Thymus (tissue), 11 donors: Measurements from ENCODE around the gene PICK1. TPM values are rescaled to one million over a fixed set of nuclear protein-coding genes. Genes with fewer than 3 reads are reported as not detected.

Experiments
- DNase-seq, 9 donors: peaks; one replicate each; pipeline ENCODE4 v3.0.0-alpha.2; 2013; ENCODE audit warnings: low spot score in 9 of 9, low read depth in 6 of 9, missing footprints in 1 of 9
- H3K27ac ChIP-seq, 2 donors: one replicate each; pipeline ENCODE4 v1.5.1; 2013; ENCODE audit warnings: control low read depth in 1 of 2, low read depth in 1 of 2, low read length in 1 of 2, mild to moderate bottlenecking in 1 of 2, moderate library complexity in 1 of 2
- H3K27me3 ChIP-seq, 2 donors: one replicate each; pipeline ENCODE4 v1.5.1; 2013; ENCODE audit warnings: low read length in 1 of 2; ENCODE audit not compliant: control insufficient read depth in 2 of 2, insufficient read depth in 1 of 2
- H3K36me3 ChIP-seq, 2 donors: one replicate each; pipeline ENCODE4 v1.5.1; 2013; ENCODE audit warnings: low read length in 1 of 2, mild to moderate bottlenecking in 1 of 2, moderate library complexity in 1 of 2; ENCODE audit not compliant: control insufficient read depth in 2 of 2, insufficient read depth in 2 of 2
- H3K4me1 ChIP-seq, 2 donors: one replicate each; pipeline ENCODE4 v1.5.1; 2013; ENCODE audit warnings: low read length in 2 of 2; ENCODE audit not compliant: control insufficient read depth in 2 of 2, insufficient read depth in 2 of 2
- H3K4me3 ChIP-seq, 2 donors: one replicate each; pipeline ENCODE4 v1.5.1; 2013; ENCODE audit warnings: low read length in 2 of 2, control low read depth in 1 of 2, mild to moderate bottlenecking in 1 of 2
- H3K9me3 ChIP-seq, 2 donors: one replicate each; pipeline ENCODE4 v1.5.1; 2013; ENCODE audit warnings: low read length in 1 of 2, mild to moderate bottlenecking in 1 of 2; ENCODE audit not compliant: control insufficient read depth in 2 of 2, insufficient read depth in 1 of 2
- WGBS: extraction: QIAGEN DNeasy Blood & Tissue Kit; methylation state at CpG from one replicate; pipeline ENCODE4 v1.1.7; 2013; 5-methylcytosine and 5-hydroxymethylcytosine counted together
- polyA plus RNA-seq: library from polyadenylated mRNA; stranded (reverse); fragments of 200-250 nt; gene quantifications from one replicate; pipeline ENCODE4 v1.2.3, GENCODE V29; 2013
- total RNA-seq: library from RNA; stranded (reverse); fragments of 120-200 nt; gene quantifications from one replicate; pipeline ENCODE4 v1.2.4, GENCODE V29; 2013
- donor health status: healthy.

PICK1 gene
- total and polyA plus RNA-seq, 2 donors = 11.2 to 24.1 TPM

DNA sequence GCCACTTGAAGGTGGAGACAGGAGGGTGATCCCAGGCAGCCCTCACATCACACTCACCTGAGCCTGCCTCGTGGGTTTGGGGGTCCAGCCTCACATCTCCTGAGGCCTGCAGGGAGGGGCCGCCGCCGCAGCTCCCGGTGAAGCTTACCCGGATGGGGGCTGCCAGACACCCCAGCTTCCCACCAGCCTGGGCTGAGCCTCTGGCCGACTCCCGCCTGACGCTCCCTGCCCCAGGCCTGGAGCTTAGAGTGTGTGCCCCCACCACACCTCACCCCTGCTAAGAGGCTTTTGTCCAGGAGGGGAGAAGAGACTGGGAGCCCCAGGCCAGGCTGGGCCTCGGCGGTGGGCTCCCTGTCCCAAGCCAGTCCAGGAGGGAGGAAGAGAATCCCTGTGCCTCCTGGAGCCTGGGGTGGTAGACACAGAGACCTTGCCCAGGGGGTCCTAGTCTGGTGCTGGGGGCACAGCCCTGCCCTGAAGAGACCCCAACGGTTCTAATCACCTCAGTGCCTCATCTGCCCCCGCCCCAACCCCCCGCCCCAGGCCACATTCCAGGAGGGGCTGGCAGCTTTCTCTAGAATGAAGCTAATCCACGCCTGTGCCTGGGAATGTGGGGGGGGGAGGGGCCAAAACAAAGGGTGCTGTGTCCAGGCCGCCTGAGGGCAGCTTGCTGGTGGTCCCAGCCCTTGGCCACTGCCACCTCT is 26.9 kb downstream of the PICK1 start, which contains the start of gene SLC16A8:
SLC16A8 (minus strand) TSS at position 254 of the 701 bp plus-strand sequence. CDS start 1,311 bp downstream, outside the sequence.
- peaks cover 0 to 5% of the 10 kb centered on the region in 2 donors for H3K36me3 ChIP-seq
- H3K4me1 ChIP-seq = peaks cover 0 to 10% of the 10 kb centered on the region in 2 donors
- H3K9me3 ChIP-seq = no peaks in the 10 kb centered on the region
- H3K4me3 ChIP-seq = no peak within 1 kb of the TSS
- peaks cover 46 to 87% of the 10 kb centered on the region in 2 donors for H3K27me3 ChIP-seq
- 91% methylated on average over 16 of the region's 16 CpGs for WGBS
- no peak within 1 kb of the TSS for H3K27ac ChIP-seq
- no peak for DNase-seq

DNA sequence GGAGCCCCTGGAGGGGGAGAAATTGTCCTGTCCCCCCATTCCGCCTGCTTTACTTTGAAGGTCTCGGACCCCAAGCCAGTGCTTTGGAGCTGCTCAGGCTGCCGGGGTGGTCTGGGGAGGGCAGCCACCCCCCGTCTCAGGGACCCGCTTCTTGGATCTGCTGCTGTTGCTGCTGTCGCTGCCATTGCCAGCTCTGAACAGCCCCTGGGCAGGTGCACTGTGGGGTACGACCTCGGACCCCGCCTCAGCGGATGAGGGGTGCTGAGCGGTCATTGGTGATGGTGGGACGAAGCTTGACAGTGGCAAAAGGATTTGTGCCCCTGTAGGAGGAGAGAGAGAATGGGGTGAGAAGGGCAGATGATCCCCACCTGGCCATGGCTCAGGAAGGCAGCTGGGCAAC is 27.9 kb downstream of the PICK1 start:
- WGBS = 96% methylated on average over 12 of the region's 12 CpGs
- H3K4me1 ChIP-seq = peaks cover 0 to 10% of the 10 kb centered on the region in 2 donors
- H3K27me3 ChIP-seq = peaks cover 50 to 85% of the 10 kb centered on the region in 2 donors
- H3K27ac ChIP-seq = no peak overlapping the region
- H3K36me3 ChIP-seq = peaks cover 0 to 5% of the 10 kb centered on the region in 2 donors
- no peak overlapping the region for H3K4me3 ChIP-seq
- H3K9me3 ChIP-seq = no peaks in the 10 kb centered on the region
- DNase-seq = no peak

DNA sequence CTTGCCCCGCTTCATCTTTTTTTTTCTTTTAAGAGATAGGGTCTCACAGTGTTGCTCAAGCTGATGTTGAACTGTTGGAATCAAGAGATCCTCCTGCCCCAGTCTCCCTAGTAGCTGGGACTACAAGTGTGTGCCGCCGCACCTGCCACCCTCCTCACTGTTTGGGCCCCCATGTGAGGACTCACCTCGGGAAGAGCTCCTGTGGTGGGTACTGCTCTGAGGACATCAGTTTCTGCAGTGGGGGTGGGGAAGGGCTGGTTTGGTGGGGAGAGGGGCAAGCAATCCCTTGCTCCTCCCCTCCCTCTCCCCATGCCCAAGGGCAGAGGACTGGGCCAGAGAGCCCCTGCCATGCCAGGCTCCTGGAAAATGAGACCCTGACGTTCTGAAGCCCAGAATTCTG is 28.3 kb downstream of the PICK1 start:
- Histone ChIP-seq H3K27me3 (peaks cover 45 to 85% of the 10 kb centered on the region in 2 donors), H3K36me3 (peaks cover 0 to 5% of the 10 kb centered on the region in 2 donors), H3K4me1 (peaks cover 0 to 10% of the 10 kb centered on the region in 2 donors), H3K27ac (no peak overlapping the region), H3K9me3 (no peaks in the 10 kb centered on the region), H3K4me3 (no peak overlapping the region)
- WGBS = 92% methylated on average over 5 of the region's 5 CpGs
- DNase-seq = no peak

DNA sequence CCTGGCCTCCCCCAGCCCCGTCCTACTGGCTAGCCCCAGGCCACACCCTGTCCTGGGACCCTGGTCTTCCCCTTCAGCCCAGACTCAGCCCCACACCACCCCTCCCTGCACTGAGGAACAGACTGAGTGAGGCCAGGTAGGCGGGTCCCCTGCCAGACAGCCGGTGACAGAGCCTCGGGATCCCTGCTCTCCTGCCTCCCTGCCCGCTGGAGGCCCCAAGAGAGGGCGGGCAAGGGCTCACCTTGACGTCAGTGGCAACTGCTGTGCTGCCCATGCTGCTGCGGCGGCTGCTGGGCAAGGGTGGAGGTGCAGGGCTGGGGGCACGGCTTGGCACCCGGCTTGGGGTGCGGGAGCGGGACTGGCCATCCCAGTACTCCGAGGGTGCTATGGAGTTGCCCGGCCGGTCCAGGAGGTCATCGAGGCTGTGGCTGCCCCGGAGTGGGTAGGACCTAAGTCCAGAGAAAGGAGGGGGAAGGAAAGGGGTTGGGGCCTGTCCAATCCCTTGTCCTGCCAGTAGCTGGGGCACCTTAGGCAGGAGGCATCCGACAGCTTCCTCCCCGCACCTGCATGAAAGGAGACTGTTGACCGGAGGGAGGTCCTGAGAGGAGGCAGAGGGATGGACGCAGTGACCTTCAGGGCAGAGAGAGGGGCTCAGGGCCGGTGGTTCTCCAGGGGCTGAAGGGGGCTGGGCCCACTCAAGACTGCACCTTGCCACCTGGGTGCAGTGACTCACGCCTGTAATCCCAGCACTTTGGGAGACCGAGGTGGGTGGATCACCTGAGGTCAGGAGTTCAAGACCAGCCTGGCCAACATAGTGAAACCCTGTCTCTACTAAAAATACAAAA is 29.0 kb downstream of the PICK1 start:
- WGBS = 95% methylated on average over 25 of the region's 25 CpGs
- Histone ChIP-seq H3K27me3 (peaks cover 39 to 80% of the 10 kb centered on the region in 2 donors), H3K36me3 (peaks cover 0 to 5% of the 10 kb centered on the region in 2 donors), H3K27ac (no peak overlapping the region), H3K9me3 (no peaks in the 10 kb centered on the region), H3K4me1 (peaks cover 0 to 8% of the 10 kb centered on the region in 2 donors), H3K4me3 (no peak overlapping the region)
- no peak for DNase-seq

DNA sequence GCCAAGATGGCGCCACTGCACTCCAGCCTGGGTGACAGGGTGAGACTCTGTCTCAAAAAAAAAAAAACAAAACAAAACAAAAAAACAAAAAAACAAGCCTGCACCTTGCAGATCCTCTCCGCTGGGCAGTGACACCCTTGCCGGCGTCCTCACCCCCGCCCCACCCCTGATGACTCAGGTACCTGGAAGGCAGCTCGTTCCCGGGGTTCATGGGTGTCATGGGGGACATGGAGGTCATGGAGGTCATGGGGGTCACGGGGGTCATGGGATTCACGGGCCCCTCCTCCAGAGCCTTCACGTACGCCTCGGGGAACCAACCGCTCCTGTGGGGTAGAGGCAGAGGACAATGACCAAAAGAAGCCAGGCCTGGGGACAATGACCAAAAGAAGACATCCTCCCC is 29.7 kb downstream of the PICK1 start:
- DNase-seq = no peak
- Histone ChIP-seq H3K27me3 (peaks cover 32 to 74% of the 10 kb centered on the region in 2 donors), H3K4me3 (no peak overlapping the region), H3K36me3 (peaks cover 0 to 5% of the 10 kb centered on the region in 2 donors), H3K9me3 (no peaks in the 10 kb centered on the region), H3K4me1 (peaks cover 0 to 6% of the 10 kb centered on the region in 2 donors), H3K27ac (no peak overlapping the region)
- 94% methylated on average over 13 of the region's 13 CpGs for WGBS

DNA sequence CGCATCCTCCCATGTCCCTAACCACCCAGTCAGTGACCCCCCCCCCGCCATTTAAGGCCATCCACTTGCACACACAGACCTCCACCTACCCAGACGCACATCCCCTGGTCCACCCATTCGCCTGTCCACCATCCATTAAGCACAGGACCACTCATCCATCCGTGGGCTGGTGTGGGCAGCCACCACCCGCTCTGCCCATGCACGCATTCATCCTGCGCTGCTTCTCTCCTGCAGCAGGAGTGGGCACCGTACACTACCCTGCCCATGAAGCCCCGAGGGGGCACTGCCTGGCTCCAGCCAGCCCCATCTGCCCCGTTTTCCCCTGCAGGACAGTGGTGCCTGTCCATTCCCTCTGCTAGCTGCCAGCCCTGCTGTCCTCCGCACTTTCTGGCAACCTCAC is 30.7 kb downstream of the PICK1 start:
- no peaks in the 10 kb centered on the region for H3K9me3 ChIP-seq
- no peak overlapping the region for H3K4me3 ChIP-seq
- whole genome bisulfite sequencing = 98% methylated on average over 12 of the region's 12 CpGs

DNA sequence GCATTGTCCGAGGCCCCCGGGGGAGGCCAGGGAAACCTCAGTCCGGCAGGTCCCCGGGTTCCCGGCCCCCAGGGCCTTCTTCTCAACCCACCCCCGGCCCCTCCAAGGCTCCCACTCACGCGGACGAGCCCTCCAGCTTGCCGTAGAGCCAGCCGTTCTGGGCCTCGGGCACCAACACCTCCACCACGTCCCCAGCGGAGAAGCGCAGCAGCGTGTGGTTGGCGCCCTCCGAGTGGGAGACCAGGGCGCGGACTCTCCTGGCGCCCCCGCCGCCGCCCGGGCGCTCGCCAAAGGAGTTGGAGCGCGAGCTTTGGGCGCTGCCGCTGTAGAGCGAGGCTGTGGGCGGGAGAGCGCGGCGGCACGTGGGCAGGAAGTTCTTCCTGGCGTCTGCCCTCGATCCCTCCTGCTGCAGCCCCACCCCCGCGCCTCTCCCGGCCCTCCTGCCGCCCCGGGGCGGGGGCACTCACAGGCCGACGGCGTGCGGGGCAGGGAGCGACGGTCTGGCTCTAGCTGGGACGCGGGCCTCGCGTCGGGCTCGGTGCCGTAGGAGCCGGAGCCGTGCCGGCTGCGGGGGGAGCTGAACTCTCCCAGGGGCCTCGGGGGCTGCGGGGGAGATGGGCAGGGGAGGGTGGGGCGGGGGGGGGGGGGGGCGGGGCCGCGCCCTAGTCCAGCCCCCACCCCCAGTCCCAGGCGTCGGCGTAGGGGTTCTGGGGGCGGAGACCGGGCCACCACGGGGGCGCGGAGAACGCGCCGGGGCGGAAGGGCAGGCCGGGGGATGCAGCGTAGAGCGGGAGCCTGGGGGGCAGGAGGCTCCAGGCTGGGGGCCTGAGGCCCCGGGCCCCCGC is 31.6 kb downstream of the PICK1 start:
- Histone ChIP-seq H3K27ac (no peak overlapping the region), H3K27me3 (peaks cover 13 to 55% of the 10 kb centered on the region in 2 donors), H3K4me1 (no peaks in the 10 kb centered on the region), H3K4me3 (no peak overlapping the region), H3K9me3 (no peaks in the 10 kb centered on the region), H3K36me3 (peaks cover 0 to 5% of the 10 kb centered on the region in 2 donors)
- no peak for DNase-seq
- 36% methylated on average over 84 of the region's 85 CpGs for WGBS

More for the DNA sequence above, 30.7 kb downstream of the PICK1 start:
- no peak for DNase-seq
- Histone ChIP-seq H3K36me3 (peaks cover 0 to 5% of the 10 kb centered on the region in 2 donors), H3K27me3 (peaks cover 23 to 65% of the 10 kb centered on the region in 2 donors), H3K27ac (no peak overlapping the region), H3K4me1 (no peaks in the 10 kb centered on the region)

DNA sequence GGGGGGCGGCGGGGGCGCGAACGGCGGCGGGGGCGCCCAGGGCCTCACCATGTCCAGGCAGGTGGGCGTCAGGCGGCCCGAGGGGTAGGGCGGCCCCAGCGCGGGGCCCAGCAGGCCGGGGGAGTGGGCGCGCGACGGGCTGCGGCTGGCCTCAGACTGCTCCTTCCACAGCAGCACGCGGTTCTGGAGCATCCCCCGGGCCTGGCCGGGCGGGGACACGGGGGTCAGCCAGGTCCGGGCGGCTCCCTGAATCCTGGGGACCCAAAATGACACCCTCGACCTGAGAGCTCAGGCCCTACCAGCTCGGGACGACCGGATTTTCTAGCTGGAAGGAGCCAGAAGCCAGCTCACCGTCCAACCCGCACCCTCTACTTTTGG is 32.3 kb downstream of the PICK1 start:
- no peak overlapping the region for H3K4me3 ChIP-seq
- peaks cover 0 to 5% of the 10 kb centered on the region in 2 donors for H3K36me3 ChIP-seq
- 42% methylated on average over 34 of the region's 34 CpGs for WGBS
- no peaks in the 10 kb centered on the region for H3K4me1 ChIP-seq
- H3K9me3 ChIP-seq = no peaks in the 10 kb centered on the region
- H3K27me3 ChIP-seq = peaks cover 9 to 50% of the 10 kb centered on the region in 2 donors
- no peak for DNase-seq
- no peak overlapping the region for H3K27ac ChIP-seq
